Measurements from ENCODE around the gene HNRNPK.

Gene HNRNPK

DNA sequence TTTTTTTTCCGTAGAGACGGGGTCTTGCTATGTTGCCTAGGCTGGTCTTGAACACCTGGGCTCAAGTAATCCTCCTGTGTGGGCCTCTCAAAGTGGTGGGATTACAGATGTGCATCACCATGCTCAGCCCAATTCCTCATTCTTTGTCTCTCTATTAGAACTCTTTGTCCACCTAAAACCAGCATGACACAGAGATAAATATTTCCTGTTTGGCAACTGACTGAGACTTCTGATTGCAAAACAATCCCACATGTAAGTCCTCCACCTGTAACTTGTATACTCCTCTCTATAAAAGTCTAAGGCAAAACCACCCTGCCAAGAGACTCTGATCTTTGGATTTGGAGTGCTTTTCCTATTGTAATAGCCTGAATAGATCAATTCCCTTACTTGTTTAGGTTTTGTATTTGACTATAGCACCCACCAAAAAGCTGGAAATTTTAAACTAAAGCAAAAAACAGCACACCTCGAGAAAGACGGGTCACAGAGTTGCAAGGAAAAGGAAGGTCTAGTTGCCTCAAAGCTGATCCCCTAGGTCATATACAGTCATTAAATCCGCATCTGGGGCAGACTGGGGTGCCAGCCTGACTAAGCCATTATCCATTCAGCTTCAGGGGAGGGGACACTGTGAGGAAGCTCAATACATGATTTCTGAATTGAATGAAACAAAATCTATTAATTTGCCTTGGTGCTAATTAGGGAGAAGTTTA is 45.3 kb downstream of the HNRNPK start:
- DNase-seq (ENCODE audit: low read depth in 1 of 2, low spot score in 1 of 2) = no peak

DNA sequence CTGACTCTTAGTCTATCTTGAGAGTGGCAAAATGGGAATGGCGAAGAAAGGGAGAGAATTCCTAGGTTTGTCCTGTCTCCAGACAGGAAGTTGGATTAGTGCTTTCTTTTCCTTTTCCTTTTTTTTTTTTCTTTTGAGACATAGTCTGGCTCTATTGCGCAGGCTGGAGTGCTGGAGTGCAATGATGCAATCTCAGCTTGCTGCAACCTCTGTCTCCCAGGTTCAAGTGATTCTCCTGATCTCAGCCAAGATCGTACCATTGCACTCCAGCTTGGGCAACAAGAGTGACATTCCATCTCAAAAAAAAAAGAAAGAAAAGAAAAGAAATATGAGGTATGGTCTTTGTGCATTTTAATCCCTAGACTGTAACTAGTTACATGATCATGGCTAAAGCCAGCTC is 46.2 kb downstream of the HNRNPK start:
- DNase-seq (ENCODE audit: low read depth in 1 of 2, low spot score in 1 of 2) = no peak

DNA sequence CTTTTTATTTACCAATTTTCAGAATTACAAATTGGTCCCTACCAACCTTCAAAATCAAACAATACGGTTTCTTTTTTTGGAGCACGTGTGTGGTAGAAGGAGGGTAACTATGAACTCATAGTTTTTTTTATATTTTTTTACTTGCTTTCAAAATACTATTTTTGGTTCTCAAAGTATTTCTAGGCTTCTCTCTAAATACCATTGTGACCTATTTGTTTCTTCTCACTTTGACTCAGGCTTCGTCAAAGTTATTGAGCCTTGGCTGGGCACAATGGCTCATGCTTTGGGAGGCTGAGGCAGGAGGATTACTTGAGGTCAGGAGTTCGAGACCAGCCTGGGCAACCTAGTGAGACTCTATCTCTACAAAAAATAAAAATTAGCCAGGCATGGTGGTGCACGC is 47.2 kb downstream of the HNRNPK start:
- no peak for DNase-seq (ENCODE audit: low read depth in 1 of 2, low spot score in 1 of 2)

DNA sequence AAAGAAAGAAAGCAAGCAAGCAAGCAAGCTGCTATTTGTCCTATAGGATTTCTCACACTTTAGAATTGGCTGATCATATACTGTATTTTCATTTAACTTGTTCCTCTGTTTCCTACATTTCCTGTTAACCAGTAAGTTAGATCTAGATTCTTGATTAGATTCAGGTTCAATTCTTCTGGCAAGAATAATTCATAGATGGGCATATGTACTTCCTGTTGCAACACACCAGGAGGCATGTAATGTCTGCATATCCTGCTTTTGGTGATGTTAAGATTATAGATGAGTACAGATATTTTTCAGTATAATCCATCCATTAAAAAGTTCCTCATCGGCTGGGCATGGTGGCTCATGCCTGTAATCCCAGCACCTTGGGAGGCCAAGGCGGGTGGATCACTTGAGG is 48.0 kb downstream of the HNRNPK start:
- no peak for DNase-seq (ENCODE audit: low read depth in 1 of 2, low spot score in 1 of 2)

DNA sequence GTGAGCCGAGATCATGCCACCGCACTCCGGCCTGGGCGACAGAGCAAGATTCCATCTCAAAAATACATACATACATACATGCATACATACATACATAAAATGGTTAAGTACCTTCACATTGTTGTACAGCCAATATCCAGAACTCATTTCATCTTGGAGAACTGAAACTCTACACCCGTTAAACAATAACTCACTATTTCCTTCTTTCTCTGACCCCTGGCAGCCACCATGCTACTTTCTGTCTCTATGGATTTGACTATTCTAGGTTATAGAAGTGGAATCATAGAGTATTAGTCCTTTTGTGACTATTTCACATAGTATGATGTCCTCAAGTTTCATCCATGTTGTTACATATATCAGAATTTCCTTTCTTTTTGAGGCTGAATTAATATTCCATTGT is 49.1 kb downstream of the HNRNPK start:
- DNase-seq (ENCODE audit: low read depth in 1 of 2, low spot score in 1 of 2) = no peak

DNA sequence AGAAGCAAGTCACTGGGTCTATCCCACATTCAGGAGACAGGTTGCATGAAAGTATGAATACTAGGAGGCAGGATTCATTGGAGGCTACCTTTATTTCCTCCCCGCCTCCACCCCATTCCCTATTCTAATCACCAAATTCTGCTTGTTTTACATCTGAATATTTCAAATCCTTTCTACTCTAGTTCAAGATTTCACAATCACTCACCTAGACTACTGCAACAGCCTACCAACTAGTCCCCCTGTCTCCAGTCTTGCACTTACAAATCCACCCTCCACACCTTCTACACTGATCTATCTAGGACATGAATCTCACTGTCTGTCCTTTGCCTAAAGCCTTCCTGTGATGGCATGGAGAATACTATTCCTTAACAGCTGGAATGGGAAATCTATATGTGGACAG is 52.4 kb downstream of the HNRNPK start:
- DNase-seq (ENCODE audit: low read depth in 1 of 2, low spot score in 1 of 2) = no peak

DNA sequence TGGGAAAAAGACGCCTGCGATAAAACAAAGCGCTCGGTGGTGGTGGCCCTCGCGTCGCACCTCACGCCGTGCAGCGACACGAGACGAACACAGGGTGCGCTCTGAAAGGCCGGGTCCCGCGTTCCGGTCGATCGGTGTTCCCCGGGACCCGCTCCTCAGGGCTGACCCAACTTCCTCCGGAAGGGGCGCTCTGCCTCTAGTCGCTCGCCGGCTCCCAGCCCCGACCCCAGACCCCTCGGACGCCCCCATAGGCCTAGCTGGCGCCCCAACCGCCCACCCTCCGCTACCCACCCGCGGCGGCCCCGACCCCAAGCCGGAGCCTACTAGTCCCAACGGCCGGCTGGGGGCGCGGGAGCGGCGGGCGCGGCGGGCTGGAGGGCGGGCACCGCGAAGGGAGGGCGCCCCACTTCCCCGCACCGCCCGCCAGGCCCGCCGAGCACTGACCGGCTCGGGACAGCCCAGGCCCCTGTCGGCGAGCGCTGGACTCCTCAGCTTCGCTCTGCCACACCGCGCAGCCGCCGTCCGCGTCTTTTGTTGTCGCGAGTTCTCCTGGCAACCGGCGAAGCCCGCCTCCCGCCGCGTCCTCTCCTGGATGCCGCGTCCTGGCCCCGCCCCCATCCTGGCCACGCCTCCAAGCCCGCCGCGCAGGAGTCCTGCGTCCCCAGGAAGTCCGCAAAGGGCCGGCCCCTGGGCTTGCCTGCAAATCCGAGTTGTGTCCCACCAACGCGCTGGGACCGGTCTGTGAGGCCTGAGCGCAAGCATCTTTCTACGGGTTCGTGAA is 58.9 kb downstream of the HNRNPK start, which contains the start of gene KIF27:
TSS of gene KIF27 (minus strand) at position 506 of the 781 bp plus-strand sequence. CDS start 5,841 bp downstream, outside the sequence.
- peak; percentile 88 to 96 for DNase-seq (ENCODE audit: low read depth in 1 of 2, low spot score in 1 of 2)

DNA sequence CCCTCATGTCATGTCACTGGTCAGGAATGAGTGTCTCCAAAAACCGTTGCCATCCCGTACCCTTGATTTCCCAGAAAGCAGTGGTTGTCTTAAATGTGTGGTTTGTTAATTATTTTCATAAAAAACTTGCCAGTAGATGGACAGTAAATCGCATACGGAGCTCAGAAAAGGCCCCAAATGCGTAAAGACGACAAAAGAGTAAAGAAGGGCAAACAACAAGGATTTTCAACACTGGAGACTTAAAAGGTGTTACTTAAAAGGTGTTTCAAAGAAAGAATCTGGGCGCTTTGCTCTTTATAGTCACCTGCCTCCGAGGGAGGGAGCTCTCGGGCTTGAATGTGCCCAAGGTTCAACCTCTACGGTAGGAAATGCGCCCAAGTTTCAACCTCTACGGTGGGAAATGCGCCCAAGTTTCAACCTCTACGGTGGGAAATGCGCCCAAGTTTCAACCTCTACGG is 59.5 kb downstream of the HNRNPK start:
- no peak for DNase-seq (ENCODE audit: low read depth in 1 of 2, low spot score in 1 of 2)

DNA sequence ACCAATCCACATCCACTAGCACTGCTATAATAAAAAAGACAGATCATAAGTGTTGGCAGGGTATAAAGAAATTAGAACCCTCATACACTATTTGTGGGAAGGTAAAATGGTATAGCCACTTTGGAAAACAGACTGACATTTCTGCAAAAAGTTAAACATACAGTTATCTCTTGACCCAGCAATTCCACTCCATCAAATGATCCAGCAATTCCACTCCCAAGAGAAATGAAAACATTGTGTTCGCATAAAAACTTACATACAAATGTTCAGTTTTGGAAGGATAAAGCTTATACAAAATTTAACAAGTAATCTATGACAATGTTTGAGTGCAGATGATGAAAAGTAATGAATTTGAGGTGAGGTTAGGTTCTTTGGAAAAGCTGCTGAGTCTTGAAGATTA is 60.9 kb downstream of the HNRNPK start:
- DNase-seq (ENCODE audit: low read depth in 1 of 2, low spot score in 1 of 2) = no peak

All from stimulated activated CD4-positive, alpha-beta T cell treated with anti-CD3 and anti-CD28 coated beads, Interleukin-15, amount 100 ng/mL, for 1 hour (primary cell).